GM12878 (cell line): ENCODE measurements around the gene SPP2. TPM values are rescaled to one million over a fixed set of nuclear protein-coding genes. Genes with fewer than 3 reads are reported as not detected.

ENCODE experiments used
- ATAC-seq: fragments of 200-7000 bp; cut with Tn5 transposase; 3 replicates; pipeline ENCODE4 v1.9.1; 2020; ENCODE audit warnings: mild to moderate bottlenecking, moderate library complexity
- BruUV-seq: library from RNA; stranded (reverse); fragments of 400-500 nt; replicated peaks from 2 replicates; lab custom pipeline; 2021; lab: Mats Ljungman, UMichigan
- CTCF ChIA-PET: fragments of 300-600 bp; sonication (Branson Sonifier 250); formaldehyde crosslinking; extraction: SDS; loops from one replicate; lab custom pipeline; 2021; ENCODE audit warnings: inconsistent platforms; lab: Yijun Ruan, JAX
- POLR2A ChIA-PET: fragments of 350-600 bp; formaldehyde crosslinking; extraction: SDS; loops from one replicate; lab custom pipeline; 2021; ENCODE audit warnings: inconsistent platforms; lab: Charles Lee
- RAD21 ChIA-PET: fragments of 300-600 bp; sonication (Branson Sonifier 250); formaldehyde crosslinking; loops from one replicate; lab custom pipeline; 2023; ENCODE audit warnings: antibody characterized with exemption; ENCODE audit not compliant: unreplicated experiment; lab: Charles Lee
- SMC1A ChIA-PET: fragments of 300-600 bp; sonication (Branson Sonifier 250); formaldehyde crosslinking; loops from one replicate; lab custom pipeline; 2023; ENCODE audit not compliant: unreplicated experiment, uncharacterized antibody; lab: Charles Lee
- DNase-seq: peaks from one replicate; pipeline ENCODE4 v3.0.0-alpha.2; 2011; ENCODE audit warnings: low read depth, low spot score
- FAIRE-seq: peaks from 3 replicates; lab custom pipeline; 2011; peaks lifted over from hg19 to GRCh38; lab: Jason Lieb, UNC
- H2AFZ ChIP-seq: 2 replicates; pipeline ENCODE4 v1.6.0; 2011; ENCODE audit warnings: low read depth, low read length, control low read depth; ENCODE audit not compliant: control insufficient read depth
- H3K27ac ChIP-seq: 2 replicates; pipeline ENCODE4 v1.5.1; 2011; ENCODE audit warnings: control low read depth; ENCODE audit not compliant: control insufficient read depth, insufficient read depth
- H3K27me3 ChIP-seq, 2 experiments: replicated peaks in 1 of 2; 2 replicates each; pipeline versions ENCODE4 v1.6.0 to v1.6.1; 2011; ENCODE audit warnings: low read length in 1 of 2; ENCODE audit not compliant: control insufficient read depth in 2 of 2, insufficient read depth in 2 of 2
- H3K36me3 ChIP-seq, 2 experiments: 2 replicates each; pipeline ENCODE4 v1.5.1; 2011; ENCODE audit warnings: low read length in 1 of 2; ENCODE audit not compliant: control insufficient read depth in 2 of 2, insufficient read depth in 2 of 2
- H3K4me1 ChIP-seq: 2 replicates; pipeline ENCODE4 v1.6.1; 2011; ENCODE audit warnings: mild to moderate bottlenecking, low read length, moderate library complexity, mixed read lengths; ENCODE audit not compliant: control insufficient read depth, insufficient read depth
- H3K4me2 ChIP-seq: 2 replicates; pipeline ENCODE4 v1.6.0; 2011; ENCODE audit warnings: control low read depth; ENCODE audit not compliant: control insufficient read depth, insufficient read depth
- H3K4me3 ChIP-seq: fragments of 200-600 bp; sonication (generic); 2 replicates; pipeline ENCODE4 v1.5.1; 2016
- H3K79me2 ChIP-seq: 2 replicates; pipeline ENCODE4 v1.6.0; 2011; ENCODE audit warnings: low read length; ENCODE audit not compliant: control insufficient read depth, insufficient read depth
- H3K9ac ChIP-seq: 2 replicates; pipeline ENCODE4 v1.8.0; 2011; ENCODE audit warnings: low read length, control low read depth, mixed read lengths; ENCODE audit not compliant: control insufficient read depth, insufficient read depth
- H3K9me3 ChIP-seq: replicated peaks from 3 replicates; pipeline ENCODE4 v1.5.1; 2011; ENCODE audit warnings: mild to moderate bottlenecking, low read length; ENCODE audit not compliant: control insufficient read depth, insufficient read depth
- H4K20me1 ChIP-seq: 2 replicates; pipeline ENCODE4 v1.6.0; 2011; ENCODE audit not compliant: control insufficient read depth, insufficient read depth
- BACH1 ChIP-seq: fragments of 450-650 bp; IDR thresholded peaks from 2 replicates; pipeline ENCODE4 v1.6.1; 2017; ENCODE audit warnings: mild to moderate bottlenecking, borderline replicate concordance
- CHD2 ChIP-seq: IDR thresholded peaks from 2 replicates; pipeline ENCODE4 v1.6.1; 2011; ENCODE audit warnings: low read depth, low read length, improper control_type of control experiment, borderline replicate concordance
- CHD4 ChIP-seq: fragments of 200-600 bp; sonication (generic); IDR thresholded peaks from 2 replicates; pipeline ENCODE4 v1.6.1; 2016; ENCODE audit warnings: mild to moderate bottlenecking
- EZH2 ChIP-seq: IDR thresholded peaks from 2 replicates; pipeline ENCODE4 v1.6.1; 2012; ENCODE audit warnings: low read depth, mild to moderate bottlenecking, control low read depth, inconsistent platforms, low read length, borderline replicate concordance; ENCODE audit not compliant: control insufficient read depth
- FOXM1 ChIP-seq: IDR thresholded peaks from 2 replicates; pipeline ENCODE4 v1.6.1; 2012; ENCODE audit warnings: low read depth, mild to moderate bottlenecking, inconsistent platforms, low read length, moderate library complexity
- GATAD2B ChIP-seq: fragments of 450-650 bp; conservative IDR thresholded peaks from 2 replicates; pipeline ENCODE4 v1.6.1; 2017; ENCODE audit warnings: low read depth, mild to moderate bottlenecking, moderate library complexity
- HDAC2 ChIP-seq: fragments of 200-600 bp; sonication (generic); IDR thresholded peaks from 2 replicates; pipeline ENCODE4 v1.6.1; 2017
- HDGF ChIP-seq: fragments of 450-650 bp; IDR thresholded peaks from 2 replicates; pipeline ENCODE4 v1.6.1; 2016; ENCODE audit warnings: antibody characterized with exemption
- IKZF1 ChIP-seq: fragments of 450-650 bp; conservative IDR thresholded peaks from 2 replicates; pipeline ENCODE4 v1.6.1; 2017; ENCODE audit warnings: antibody characterized with exemption, mild to moderate bottlenecking
- IRF4 ChIP-seq: IDR thresholded peaks from 2 replicates; pipeline ENCODE4 v1.6.1; 2011; ENCODE audit warnings: low read depth, low read length
- MAX ChIP-seq: IDR thresholded peaks from 2 replicates; pipeline ENCODE4 v1.6.1; 2012; ENCODE audit warnings: low read depth, low read length, improper control_type of control experiment
- MEF2A ChIP-seq: IDR thresholded peaks from 2 replicates; pipeline ENCODE4 v1.6.1; 2011; ENCODE audit warnings: low read depth, mild to moderate bottlenecking, low read length, moderate library complexity; ENCODE audit not compliant: insufficient read depth
- NBN ChIP-seq: fragments of 450-650 bp; IDR thresholded peaks from 2 replicates; pipeline ENCODE4 v1.6.1; 2016
- SIN3A ChIP-seq: IDR thresholded peaks from 2 replicates; pipeline ENCODE4 v1.6.1; 2012; ENCODE audit warnings: low read depth, low read length, improper control_type of control experiment
- STAT3 ChIP-seq: IDR thresholded peaks from 2 replicates; pipeline ENCODE4 v1.6.1; 2011; ENCODE audit warnings: low read depth, low read length, improper control_type of control experiment
- SUPT20H ChIP-seq: IDR thresholded peaks from 2 replicates; pipeline ENCODE4 v1.6.1; 2011; ENCODE audit warnings: low read depth, mild to moderate bottlenecking, low read length, moderate library complexity, borderline replicate concordance; ENCODE audit not compliant: control insufficient read depth
- TCF12 ChIP-seq: IDR thresholded peaks from 2 replicates; pipeline ENCODE4 v1.6.1; 2011; ENCODE audit warnings: low read depth, mild to moderate bottlenecking, low read length
- USF1 ChIP-seq: IDR thresholded peaks from 2 replicates; pipeline ENCODE4 v1.6.1; 2011; ENCODE audit warnings: borderline replicate concordance, low read depth, mild to moderate bottlenecking, moderate library complexity, mixed read lengths, low read length; ENCODE audit not compliant: insufficient read depth; ENCODE audit errors: extremely low read length
- whole genome bisulfite sequencing: methylation state at CpG from one replicate; pipeline ENCODE4 v1.1.6; 2016; ENCODE audit warnings: low lambda C conversion rate; ENCODE audit not compliant: insufficient replicate concordance, insufficient coverage; ENCODE audit errors: missing lambda C conversion rate; 5-methylcytosine and 5-hydroxymethylcytosine counted together
- in situ Hi-C: fragments of 300-500 bp; cut with MboI; formaldehyde crosslinking; loops from 9 replicates; pipeline ENCODE4 v1.14.3; 2018; ENCODE audit warnings: mixed read lengths
- intact Hi-C: fragments of 100-400 bp; cut with micrococcal nuclease; formaldehyde crosslinking; loops from one replicate; pipeline ENCODE4 v1.14.2; 2022; ENCODE audit not compliant: unreplicated experiment
- polyA plus RNA-seq, 11 experiments: library from polyadenylated mRNA; depleted of rRNA in 4 of 11; unstranded in 6 of 11; stranded (reverse) in 5 of 11; fragments of >200 nt; fragmentation: Nextera tagmentation in 4 of 11; fragmentation: Illumina TruSeq in 1 of 11; extraction: Ambion mirVana in 4 of 11; extraction: Trizol in 1 of 11; gene quantifications; 1 replicate in 1 of 11; 2 replicates in 10 of 11; pipeline versions ENCODE4 v1.2.1 to v1.2.3, GENCODE V29; 2011 to 2016; ENCODE audit warnings: inconsistent platforms in 2 of 11, missing spikeins in 2 of 11, low read depth in 1 of 11
- total RNA-seq, 4 experiments: library from RNA; depleted of rRNA in 3 of 4; stranded (reverse); fragments of >200 nt in 3 of 4; fragmentation: Illumina TruSeq in 1 of 4; extraction: Trizol in 1 of 4; gene quantifications; 2 replicates each; pipeline versions ENCODE4 v1.2.1 to v1.2.3, GENCODE V29; 2013 to 2021

The SPP2 gene
- total and polyA plus RNA-seq, 10 of the 15 experiments (the other 5 are each of a cell fraction or from before 2014, with no cell fraction given): not detected

GRCh38 chr2:234031207-234031606 lies 19.3 kb upstream of the SPP2 start:
- H4K20me1 ChIP-seq: no peaks in the 10 kb centered on the region
- TF ChIP-seq HDAC2 (no peak), TCF12 (no peak), HDGF (no peak), NBN (no peak), FOXM1 (no peak), SUPT20H (no peak), MEF2A (no peak)
- TF ChIP-seq, all 136 proteins: peak for 0
- no peaks in the 10 kb centered on the region; the same call in 2 of the 3 replicates for H3K9me3 ChIP-seq
- ATAC-seq (no peak), DNase-seq (no peak), FAIRE-seq (no peak)
- H3K36me3 ChIP-seq: no peaks in the 10 kb centered on the region
- 0% methylated on average over 2 of the region's 2 CpGs for WGBS
- intact Hi-C loops: no loop called here
- ChIA-PET POLR2A (no interaction called here), RAD21 (no interaction called here), SMC1A (no interaction called here), CTCF (no interaction called here)
- H2AFZ ChIP-seq: no peak overlapping the region
- no peaks in the 10 kb centered on the region; a peak in 1 of 4 replicates for H3K27me3 ChIP-seq
- in situ Hi-C loops: no loop called here
- no peak overlapping the region for H3K4me2 ChIP-seq
- no peak overlapping the region for H3K4me3 ChIP-seq
- H3K79me2 ChIP-seq: no peaks in the 10 kb centered on the region
- H3K9ac ChIP-seq: no peak overlapping the region
- no peak overlapping the region for H3K27ac ChIP-seq
- H3K4me1 ChIP-seq: no peaks in the 10 kb centered on the region
- BruUV-seq: no TSS peak

GRCh38 chr2:234032279-234032856 lies 18.1 kb upstream of the SPP2 start:
- no peaks in the 10 kb centered on the region for H3K79me2 ChIP-seq
- BruUV-seq: no TSS peak
- ATAC-seq (peak; percentile 31; the same call in 1 of the 3 replicates), FAIRE-seq (no peak), DNase-seq (no peak)
- H3K27ac ChIP-seq: no peak overlapping the region
- 25% methylated on average over 1 of the region's 1 CpG for WGBS
- in situ Hi-C loops: no loop called here
- ChIA-PET CTCF (no interaction called here), RAD21 (no interaction called here), SMC1A (no interaction called here), POLR2A (no interaction called here)
- H2AFZ ChIP-seq: no peak overlapping the region
- TF ChIP-seq EZH2 (no peak), USF1 (no peak), CHD2 (no peak), SIN3A (no peak), CHD4 (no peak), FOXM1 (no peak), IKZF1 (no peak), IRF4 (no peak), MAX (no peak), BACH1 (no peak), GATAD2B (no peak), STAT3 (no peak)
- no peaks in the 10 kb centered on the region; a peak in 1 of 4 replicates for H3K27me3 ChIP-seq
- H3K9me3 ChIP-seq: no peaks in the 10 kb centered on the region; the same call in 2 of the 3 replicates
- H3K4me3 ChIP-seq: no peak overlapping the region
- no peak overlapping the region for H3K4me2 ChIP-seq
- intact Hi-C loops: no loop called here
- H3K9ac ChIP-seq: no peak overlapping the region
- H3K36me3 ChIP-seq: no peaks in the 10 kb centered on the region
- H3K4me1 ChIP-seq: no peaks in the 10 kb centered on the region
- no peaks in the 10 kb centered on the region for H4K20me1 ChIP-seq
